Peyer's patch (tissue), 4 donors: ENCODE data around the gene GIMAP5.

ENCODE experiments used
- POLR2A ChIP-seq, 2 donors: fragments of 450-650 bp; IDR thresholded peaks; one replicate each; pipeline ENCODE4 v1.5.1; 2017; ENCODE audit warnings: antibody characterized with exemption in 2 of 2, mild to moderate bottlenecking in 2 of 2, moderate library complexity in 2 of 2
- TF ChIP-seq, protein P1 (sequence below), 6 experiments: fragments of 450-650 bp in 4 of 6; fragments of 200-600 bp in 2 of 6; sonication (generic) in 1 of 6; IDR thresholded peaks; one replicate each; pipeline ENCODE4 v1.5.1; 2017 to 2019; ENCODE audit warnings: antibody characterized with exemption in 6 of 6, mild to moderate bottlenecking in 3 of 6, moderate library complexity in 1 of 6

DNA sequence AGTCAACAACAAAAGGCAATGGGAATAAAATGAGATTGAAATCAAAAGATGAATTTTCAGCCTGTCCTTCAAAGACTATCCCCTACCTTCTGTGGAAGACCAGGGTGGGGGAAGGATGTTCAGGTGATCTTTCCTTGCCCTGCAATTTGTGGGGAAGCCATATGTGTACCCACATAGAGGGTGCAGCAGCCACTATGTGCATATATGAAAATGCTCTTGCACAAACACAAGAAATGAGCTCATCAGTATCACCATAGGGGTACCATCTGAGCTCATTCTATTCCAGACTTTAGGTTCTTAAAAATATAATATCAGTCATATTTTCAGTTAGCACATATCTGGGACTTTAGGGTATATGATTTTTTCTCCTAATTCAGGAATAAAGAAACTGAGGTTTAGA, 17.7 kb downstream of the GIMAP5 start:
- TF ChIP-seq POLR2A (IDR thresholded peaks at IDR 0.05), result no peak
- TF ChIP-seq, protein P1, sequence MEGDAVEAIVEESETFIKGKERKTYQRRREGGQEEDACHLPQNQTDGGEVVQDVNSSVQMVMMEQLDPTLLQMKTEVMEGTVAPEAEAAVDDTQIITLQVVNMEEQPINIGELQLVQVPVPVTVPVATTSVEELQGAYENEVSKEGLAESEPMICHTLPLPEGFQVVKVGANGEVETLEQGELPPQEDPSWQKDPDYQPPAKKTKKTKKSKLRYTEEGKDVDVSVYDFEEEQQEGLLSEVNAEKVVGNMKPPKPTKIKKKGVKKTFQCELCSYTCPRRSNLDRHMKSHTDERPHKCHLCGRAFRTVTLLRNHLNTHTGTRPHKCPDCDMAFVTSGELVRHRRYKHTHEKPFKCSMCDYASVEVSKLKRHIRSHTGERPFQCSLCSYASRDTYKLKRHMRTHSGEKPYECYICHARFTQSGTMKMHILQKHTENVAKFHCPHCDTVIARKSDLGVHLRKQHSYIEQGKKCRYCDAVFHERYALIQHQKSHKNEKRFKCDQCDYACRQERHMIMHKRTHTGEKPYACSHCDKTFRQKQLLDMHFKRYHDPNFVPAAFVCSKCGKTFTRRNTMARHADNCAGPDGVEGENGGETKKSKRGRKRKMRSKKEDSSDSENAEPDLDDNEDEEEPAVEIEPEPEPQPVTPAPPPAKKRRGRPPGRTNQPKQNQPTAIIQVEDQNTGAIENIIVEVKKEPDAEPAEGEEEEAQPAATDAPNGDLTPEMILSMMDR (IDR thresholded peaks at IDR 0.05), result no peak
